Measurements from ENCODE around the gene OR10G3. TPM values are rescaled to one million over a fixed set of nuclear protein-coding genes. Genes with fewer than 3 reads are reported as not detected.

The OR10G3 gene
- total RNA-seq, 1 donor from 2014 or later, result not detected

GRCh38 chr14:21535545-21536417 is 44.1 kb downstream of the OR10G3 start:
- no peak for DNase-seq

DNA sequence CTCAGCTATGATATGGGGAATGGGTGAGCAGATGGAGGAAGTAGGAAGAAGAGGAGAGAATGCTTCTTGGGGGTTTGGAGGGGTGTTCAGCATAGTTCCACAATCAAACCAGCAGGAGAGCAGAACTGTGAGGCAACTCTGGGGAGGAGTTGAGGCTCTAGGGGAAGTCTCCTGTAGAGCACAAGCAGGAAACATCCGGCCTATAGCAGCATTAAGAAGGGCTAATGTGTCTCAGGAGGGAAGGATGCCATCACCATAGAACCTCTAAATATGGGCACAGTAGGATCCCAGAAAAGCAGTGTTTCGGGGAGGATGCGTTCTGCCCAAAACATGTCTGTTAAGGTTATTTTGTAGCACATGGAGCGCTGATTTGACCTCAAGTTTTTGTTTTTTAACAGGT is 45.3 kb downstream of the OR10G3 start:
- DNase-seq, result no peak

DNA sequence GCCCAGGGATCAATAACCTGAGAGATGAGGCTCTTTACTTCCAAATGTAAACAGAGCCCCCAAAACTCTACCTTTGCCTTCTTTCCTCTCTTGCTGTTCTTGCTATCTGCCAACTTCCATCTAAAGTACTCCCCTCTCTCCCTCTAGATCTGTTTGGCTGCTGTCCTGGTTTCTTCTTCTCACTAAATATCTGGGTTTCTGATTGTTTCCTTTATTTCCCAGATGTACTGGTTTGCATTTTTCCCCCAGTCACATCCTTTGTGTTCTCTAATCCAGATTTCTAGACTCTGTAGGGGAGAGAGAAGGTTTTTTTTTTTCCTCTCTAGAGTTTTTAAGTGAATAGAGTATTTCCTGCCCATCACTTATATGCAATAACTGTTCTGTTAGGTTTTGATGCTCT is 46.6 kb downstream of the OR10G3 start:
- DNase-seq, result no peak

- no peak for DNase-seq
Observed at GRCh38 chr14:21529515-21529914, 50.4 kb downstream of the OR10G3 start.

DNA sequence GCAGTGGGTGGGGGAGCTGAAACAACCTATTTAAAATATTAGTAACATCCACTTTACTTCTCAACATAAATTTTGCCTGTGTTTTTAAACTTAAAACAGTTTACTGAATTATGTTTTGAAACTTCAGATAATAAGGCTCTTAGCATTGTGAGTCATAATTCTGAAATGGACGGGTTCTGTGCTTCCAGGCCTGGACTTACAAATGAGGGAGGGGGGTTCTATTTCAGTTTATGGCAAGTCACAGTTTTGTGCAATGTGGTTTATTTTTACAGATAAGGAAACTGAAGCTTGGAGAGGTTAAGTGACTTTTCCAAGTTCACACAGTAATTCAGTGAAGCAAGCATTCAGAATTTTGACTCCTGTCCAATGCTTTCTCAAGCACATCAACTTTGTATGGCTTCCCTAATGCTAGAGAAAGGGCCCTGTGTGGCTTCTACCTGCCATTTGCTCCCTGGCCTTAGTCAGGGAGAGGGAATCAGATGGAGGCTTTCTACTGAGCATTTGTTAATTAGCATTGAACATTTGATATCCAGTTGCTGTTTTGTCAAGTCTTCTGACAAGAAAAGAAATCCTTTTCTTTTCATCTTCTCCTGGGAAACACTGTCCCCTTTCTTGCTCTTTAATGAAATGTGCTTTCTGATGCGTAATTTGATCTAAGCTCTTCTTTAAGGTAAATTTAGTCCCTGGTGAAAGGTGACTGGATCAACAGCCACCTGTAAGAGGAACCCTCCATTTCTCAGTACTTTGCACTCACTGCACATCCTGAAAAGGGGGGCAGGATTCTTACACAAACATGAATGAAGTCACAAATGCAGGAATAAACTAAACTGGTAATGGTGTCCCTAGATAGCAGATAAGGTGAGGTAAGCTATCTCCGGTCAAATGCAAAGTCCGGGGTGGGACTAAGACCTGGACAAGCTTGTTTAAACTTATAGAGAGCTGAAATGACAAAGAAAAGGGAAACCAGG is 51.2 kb downstream of the OR10G3 start:
- no peak for DNase-seq

DNA sequence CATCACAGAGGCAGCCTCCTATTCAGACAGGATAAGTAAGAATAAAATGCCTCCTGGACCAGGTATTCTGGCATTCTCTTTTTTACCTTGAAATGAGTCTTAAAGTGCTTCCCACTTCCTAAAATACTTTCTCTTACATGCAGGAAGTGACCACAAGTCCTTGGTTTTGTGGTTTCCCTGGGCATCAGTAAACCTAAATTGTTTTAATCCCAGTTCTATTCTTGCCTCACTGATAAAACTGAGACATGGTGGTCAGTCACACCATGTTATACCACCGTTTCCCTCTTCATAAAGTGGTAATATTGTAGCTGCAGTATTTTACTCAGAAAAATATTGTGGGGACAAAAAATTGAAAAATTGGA is 52.6 kb downstream of the OR10G3 start:
- DNase-seq, result no peak

- peak; percentile 16 for DNase-seq
Observed at GRCh38 chr14:21526672-21527317, 53.1 kb downstream of the OR10G3 start.

DNA sequence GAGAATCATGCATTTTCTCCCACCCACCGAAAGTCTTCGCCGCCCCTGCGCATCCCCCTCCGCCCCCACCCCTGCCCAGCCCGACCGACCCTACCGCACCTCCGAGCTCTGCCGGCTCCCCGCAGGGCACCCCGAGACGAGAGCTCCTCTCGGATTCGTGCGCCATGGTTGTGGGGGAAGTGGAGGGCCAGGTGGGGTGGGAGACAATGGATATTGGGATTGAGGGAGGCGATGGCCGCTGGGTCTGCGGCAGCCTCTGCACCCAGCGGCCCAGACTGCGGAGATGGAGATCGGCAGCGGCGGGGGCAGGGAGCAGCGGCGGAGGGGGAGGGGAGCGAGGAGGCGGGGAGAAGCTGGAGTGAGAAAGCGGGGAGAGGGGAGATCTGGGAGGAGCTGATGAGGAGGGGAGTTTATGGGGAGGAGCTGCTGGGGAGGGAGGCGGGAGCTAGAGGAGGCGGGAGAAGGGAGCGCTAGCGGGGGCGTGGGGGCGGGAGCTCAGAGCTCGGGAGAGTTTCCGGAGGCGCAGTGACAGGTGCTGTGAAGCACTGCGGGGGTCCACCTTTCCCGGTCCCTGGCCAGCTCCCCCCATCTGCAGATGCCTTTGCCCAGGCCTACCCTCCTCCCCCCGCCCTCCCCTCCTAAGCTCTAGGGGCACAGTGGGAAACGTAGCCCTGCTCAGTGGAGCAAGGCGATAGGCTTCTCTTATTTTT is 53.8 kb downstream of the OR10G3 start, which contains the start of gene SALL2:
TSS of gene SALL2 (minus strand) at position 385 of the 710 bp plus-strand sequence. CDS start at position 166, 219 bp downstream.
- peak; percentile 94 for DNase-seq

- DNase-seq, result peak; percentile 44
Observed at GRCh38 chr14:21525571-21525961, 54.3 kb downstream of the OR10G3 start.

DNA sequence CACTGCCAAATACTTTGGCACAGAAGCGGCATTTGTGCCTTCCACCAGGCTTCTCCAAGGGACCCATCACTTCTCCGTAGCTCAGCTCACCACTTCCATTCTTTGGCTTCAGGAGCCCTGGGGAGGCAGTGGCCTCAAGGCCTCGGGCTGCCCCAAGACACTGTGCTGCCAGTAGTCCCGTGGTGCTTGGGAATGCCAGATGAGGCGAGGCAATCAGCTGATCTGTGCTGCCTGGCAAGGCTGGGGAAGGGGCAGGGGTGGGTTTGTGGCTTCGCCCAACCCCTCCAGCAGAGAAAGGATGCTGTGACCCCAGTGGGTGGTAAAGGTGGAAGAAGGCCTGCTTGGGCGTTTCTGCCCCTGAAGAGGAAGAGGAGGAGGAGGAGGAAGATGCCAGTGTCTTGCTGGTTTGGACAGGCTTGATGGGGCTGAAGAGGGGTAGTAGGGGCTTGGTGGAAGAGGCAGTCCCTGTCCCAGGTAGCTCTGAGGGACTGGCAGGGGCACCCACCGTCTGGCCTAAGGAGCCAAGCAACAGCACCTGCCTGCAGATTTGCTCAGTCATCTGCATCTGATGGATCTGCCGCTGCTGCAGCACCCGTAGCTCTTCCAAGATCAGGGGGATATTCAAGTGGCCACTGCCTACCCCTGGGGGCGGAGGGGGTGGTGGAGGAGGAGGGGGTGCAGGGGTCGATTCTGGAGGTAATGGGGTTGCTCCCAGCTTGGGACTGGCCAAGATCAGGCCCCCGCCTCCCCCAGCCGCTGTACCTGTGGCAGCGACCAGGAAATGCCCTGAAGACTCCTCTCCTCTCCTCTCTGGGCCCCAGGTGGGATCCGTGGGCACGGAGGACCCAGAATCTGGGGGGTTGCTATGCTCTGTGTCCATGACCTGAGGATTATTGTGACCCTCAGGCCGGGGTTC is 55.0 kb downstream of the OR10G3 start:
- no peak for DNase-seq

DNA sequence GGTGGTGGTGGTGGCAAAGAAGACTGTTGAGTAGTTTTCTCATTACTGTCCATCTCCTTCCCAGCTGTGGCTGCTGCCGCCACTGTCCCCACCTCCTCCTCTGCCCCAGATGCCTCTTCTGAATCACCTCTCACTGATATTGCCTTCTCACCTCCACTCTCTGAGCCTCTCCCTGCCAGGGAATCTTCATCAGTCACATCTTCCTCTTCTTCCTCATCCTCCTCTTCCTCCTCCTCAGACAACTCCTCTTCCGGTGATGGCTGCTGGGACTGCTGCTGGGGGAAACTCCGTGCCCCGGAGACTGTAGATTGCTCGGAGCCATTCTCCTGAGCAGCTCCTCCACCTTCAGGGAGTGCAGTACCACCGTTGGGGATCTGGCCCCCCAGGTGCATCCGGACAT is 56.7 kb downstream of the OR10G3 start:
- no peak for DNase-seq

GRCh38 chr14:21521501-21521900 is 58.4 kb downstream of the OR10G3 start:
- DNase-seq, result no peak

- no peak for DNase-seq
Observed at GRCh38 chr14:21520767-21521166, 59.1 kb downstream of the OR10G3 start.

GRCh38 chr14:21518725-21519124 is 61.2 kb downstream of the OR10G3 start:
- DNase-seq, result no peak

Other genes starting within 250 kb of the OR10G3 start
- gene SUPT16H, start 196.1 kb downstream of the OR10G3 start, total RNA-seq, result 67.5 TPM
- 48.0 TPM for gene CHD8, start 124.0 kb downstream of the OR10G3 start, total RNA-seq
- gene RAB2B, start 103.1 kb downstream of the OR10G3 start, total RNA-seq, result 17.8 TPM
- 38.2 TPM for gene TOX4, start 102.9 kb downstream of the OR10G3 start, total RNA-seq
- 61.1 TPM for gene METTL3, start 68.7 kb downstream of the OR10G3 start, total RNA-seq
- 9.0 TPM for gene SALL2, start 53.7 kb downstream of the OR10G3 start, total RNA-seq
- not detected for gene OR10G2, start 54.9 kb upstream of the OR10G3 start, total RNA-seq
- gene OR4E2, start 73.8 kb upstream of the OR10G3 start, total RNA-seq, result not detected
- not detected for gene OR4E1, start 93.7 kb upstream of the OR10G3 start, total RNA-seq

Measured in tongue (tissue), 2 donors.